ENCODE data around the gene DENND2C. TPM values are rescaled to one million over a fixed set of nuclear protein-coding genes. Genes with fewer than 3 reads are reported as not detected.

Gene DENND2C
- total RNA-seq, 1 donor, result 8.3 TPM

- Histone ChIP-seq H3K4me3 (ENCODE audit: insufficient read depth, low read length) (no peak overlapping the region), H3K79me2 (ENCODE audit: insufficient read depth, low read length) (no peaks in the 10 kb centered on the region), H2AFZ (ENCODE audit: low read length) (no peak overlapping the region), H3K4me2 (ENCODE audit: insufficient read depth, low read length) (no peak overlapping the region), H3K27ac (ENCODE audit: low read depth, low read length) (no peak overlapping the region), H4K20me1 (ENCODE audit: insufficient read depth, low read length) (no peaks in the 10 kb centered on the region), H3K9me3 (ENCODE audit: low read depth, low read length) (no peaks in the 10 kb centered on the region), H3K27me3 (ENCODE audit: insufficient read depth, low read length) (peaks cover 10% of the 10 kb centered on the region), H3K36me3 (ENCODE audit: insufficient read depth, low read length) (no peaks in the 10 kb centered on the region), H3K4me1 (ENCODE audit: insufficient read depth, low read length) (no peaks in the 10 kb centered on the region)
- TF ChIP-seq CTCF (IDR thresholded peaks at IDR 0.05; ENCODE audit: extremely low read depth, low read depth, low read length), result no peak
- DNase-seq (ENCODE audit: insufficient read length, low spot score, missing footprints), result no peak
Measured at GRCh38 chr1:114692947-114693346, 23.1 kb upstream of the DENND2C start.

- Histone ChIP-seq H3K36me3 (ENCODE audit: insufficient read depth, low read length) (no peaks in the 10 kb centered on the region), H3K27me3 (ENCODE audit: insufficient read depth, low read length) (peaks cover 12% of the 10 kb centered on the region), H3K4me3 (ENCODE audit: insufficient read depth, low read length) (no peak overlapping the region), H3K27ac (ENCODE audit: low read depth, low read length) (no peak overlapping the region), H3K4me1 (ENCODE audit: insufficient read depth, low read length) (no peaks in the 10 kb centered on the region), H2AFZ (ENCODE audit: low read length) (no peak overlapping the region), H4K20me1 (ENCODE audit: insufficient read depth, low read length) (no peaks in the 10 kb centered on the region), H3K9me3 (ENCODE audit: low read depth, low read length) (no peaks in the 10 kb centered on the region), H3K4me2 (ENCODE audit: insufficient read depth, low read length) (no peak overlapping the region), H3K79me2 (ENCODE audit: insufficient read depth, low read length) (no peaks in the 10 kb centered on the region)
- no peak for TF ChIP-seq CTCF (IDR thresholded peaks at IDR 0.05; ENCODE audit: extremely low read depth, low read depth, low read length)
- no peak for DNase-seq (ENCODE audit: insufficient read length, low spot score, missing footprints)
Measured at GRCh38 chr1:114691061-114691460, 21.2 kb upstream of the DENND2C start.

- Histone ChIP-seq H3K27ac (ENCODE audit: low read depth, low read length) (no peak overlapping the region), H3K79me2 (ENCODE audit: insufficient read depth, low read length) (no peaks in the 10 kb centered on the region), H3K27me3 (ENCODE audit: insufficient read depth, low read length) (peaks cover 14% of the 10 kb centered on the region), H3K4me2 (ENCODE audit: insufficient read depth, low read length) (no peak overlapping the region), H3K4me1 (ENCODE audit: insufficient read depth, low read length) (no peaks in the 10 kb centered on the region), H3K4me3 (ENCODE audit: insufficient read depth, low read length) (no peak overlapping the region), H4K20me1 (ENCODE audit: insufficient read depth, low read length) (no peaks in the 10 kb centered on the region), H2AFZ (ENCODE audit: low read length) (no peak overlapping the region), H3K9me3 (ENCODE audit: low read depth, low read length) (no peaks in the 10 kb centered on the region), H3K36me3 (ENCODE audit: insufficient read depth, low read length) (no peaks in the 10 kb centered on the region)
- DNase-seq (ENCODE audit: insufficient read length, low spot score, missing footprints), result no peak
- TF ChIP-seq CTCF (IDR thresholded peaks at IDR 0.05; ENCODE audit: extremely low read depth, low read depth, low read length), result no peak
Measured at GRCh38 chr1:114690148-114690547, 20.3 kb upstream of the DENND2C start.

GRCh38 chr1:114688526-114688925 is 18.7 kb upstream of the DENND2C start:
- no peaks in the 10 kb centered on the region for H3K79me2 ChIP-seq (ENCODE audit: insufficient read depth, low read length)
- H3K4me1 ChIP-seq (ENCODE audit: insufficient read depth, low read length), result no peaks in the 10 kb centered on the region
- no peaks in the 10 kb centered on the region for H3K36me3 ChIP-seq (ENCODE audit: insufficient read depth, low read length)
- no peak for TF ChIP-seq CTCF (IDR thresholded peaks at IDR 0.05; ENCODE audit: extremely low read depth, low read depth, low read length)
- no peaks in the 10 kb centered on the region for H3K9me3 ChIP-seq (ENCODE audit: low read depth, low read length)
- H3K4me3 ChIP-seq (ENCODE audit: insufficient read depth, low read length), result no peak overlapping the region
- H3K27me3 ChIP-seq (ENCODE audit: insufficient read depth, low read length), result peaks cover 20% of the 10 kb centered on the region
- H3K27ac ChIP-seq (ENCODE audit: low read depth, low read length), result no peak overlapping the region
- no peak for DNase-seq (ENCODE audit: insufficient read length, low spot score, missing footprints)
- no peaks in the 10 kb centered on the region for H4K20me1 ChIP-seq (ENCODE audit: insufficient read depth, low read length)
- H2AFZ ChIP-seq (ENCODE audit: low read length), result no peak overlapping the region
- H3K4me2 ChIP-seq (ENCODE audit: insufficient read depth, low read length), result no peak overlapping the region
